Fibroblast of skin of right biceps (primary cell): ENCODE data around the gene DAP3.
"Not testable (repeated sequence)": the region's sequence is repeated elsewhere in the genome, so short reads cannot be mapped to it uniquely, and the experiment has no call there.

Experiments
- DNase-seq: peaks from one replicate; pipeline ENCODE4 v3.0.0-alpha.2; 2013

Gene DAP3

DNA sequence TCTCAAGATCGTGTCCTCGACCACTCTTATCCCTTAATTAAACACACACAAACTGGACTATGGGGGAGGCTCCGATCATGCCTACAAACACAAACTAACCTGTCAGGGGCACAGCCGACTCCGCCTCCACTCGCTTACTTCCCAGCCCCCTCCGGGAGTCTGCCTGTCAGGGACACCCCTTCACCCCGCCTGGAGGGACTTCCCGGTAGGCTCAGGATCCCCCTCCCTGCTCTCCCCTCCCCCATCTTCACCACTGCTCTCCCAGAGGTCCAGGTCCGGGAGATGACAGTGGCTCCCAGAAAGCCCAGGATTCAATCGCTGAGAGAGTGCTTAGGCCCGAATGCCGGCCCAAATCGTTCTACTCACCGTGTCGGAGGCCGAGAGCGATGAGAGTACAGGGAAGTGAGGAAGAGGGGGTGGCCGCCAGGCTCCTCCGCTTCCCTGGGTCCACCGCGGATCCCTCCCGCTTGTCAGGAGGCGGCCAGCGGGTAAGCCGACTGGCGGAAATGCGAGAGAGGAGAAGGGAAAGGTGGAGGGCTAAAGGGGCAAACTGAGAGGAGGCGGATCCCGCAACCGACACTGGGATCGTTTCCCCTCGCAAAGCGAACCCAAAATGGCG lies 1.1 kb upstream of the DAP3 start:
- not testable (repeated sequence) for DNase-seq

DNA sequence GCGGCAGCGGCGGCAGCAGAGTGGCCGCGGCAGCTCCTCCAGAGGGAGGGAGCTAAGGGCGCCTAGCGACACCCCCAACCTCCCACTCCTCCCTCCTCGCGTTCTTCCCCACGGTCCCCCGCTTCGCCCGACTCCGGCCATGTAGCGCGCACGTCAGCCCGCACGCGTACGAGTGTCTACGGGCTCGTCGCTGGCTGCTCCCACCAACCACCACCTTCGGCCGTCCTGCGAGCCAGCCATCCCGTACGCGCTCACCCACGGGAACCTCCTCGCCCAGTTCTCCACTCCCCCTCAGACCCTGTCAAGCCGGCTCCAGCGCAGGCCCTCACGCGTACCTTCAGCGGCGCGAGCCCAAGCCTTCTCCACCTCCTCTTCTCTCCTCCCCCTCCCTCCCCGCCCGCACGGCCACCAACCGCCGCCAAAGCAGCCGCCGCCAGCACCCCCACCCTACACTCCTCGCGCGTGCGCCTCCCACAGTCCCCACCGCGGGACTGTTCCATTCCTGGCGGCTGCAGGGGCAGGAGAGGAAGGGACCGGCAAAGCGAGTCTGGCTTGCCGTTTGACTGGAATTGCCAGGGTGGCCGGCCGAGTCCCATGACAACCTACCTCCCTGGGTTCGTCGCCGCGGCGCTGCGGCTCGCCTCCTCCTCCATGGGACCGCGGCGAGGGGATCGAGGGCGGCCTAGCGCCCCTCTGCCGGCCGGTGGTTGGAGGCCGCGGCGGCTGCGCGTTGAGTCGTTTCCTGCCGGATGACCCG lies 389 bp upstream of the DAP3 start, which contains the start of gene YY1AP1:
TSS of gene YY1AP1 (minus strand) at position 451 of the 757 bp plus-strand sequence. CDS start 8,338 bp downstream, outside the sequence.
- DNase-seq: peak; percentile 92

DNA sequence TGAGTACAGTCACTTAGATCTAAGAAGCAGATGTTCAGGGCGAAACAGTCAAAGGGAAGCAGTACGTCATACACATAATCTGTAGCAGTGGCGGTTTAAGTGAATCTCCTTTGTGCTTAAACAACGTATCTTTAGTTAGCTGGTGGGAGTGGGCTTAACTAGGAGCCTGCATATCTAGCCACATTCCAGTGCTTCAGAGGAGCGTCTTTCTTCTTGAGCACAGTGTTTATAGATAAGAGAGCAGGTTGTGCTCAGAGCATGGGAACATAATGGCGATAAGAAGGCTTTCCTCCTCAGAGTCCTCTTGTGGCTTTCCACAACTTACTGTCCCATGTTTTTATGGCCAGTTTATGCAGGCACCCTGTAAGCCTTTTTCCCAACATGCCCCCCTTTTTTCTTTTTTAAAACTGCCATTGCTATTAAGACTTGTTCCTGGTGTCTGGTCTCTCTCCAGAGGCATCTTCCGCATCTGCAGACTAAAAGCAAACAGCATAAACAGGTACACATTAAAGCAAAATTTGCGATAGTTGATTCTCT lies 3.2 kb downstream of the DAP3 start:
- DNase-seq: no peak

DNA sequence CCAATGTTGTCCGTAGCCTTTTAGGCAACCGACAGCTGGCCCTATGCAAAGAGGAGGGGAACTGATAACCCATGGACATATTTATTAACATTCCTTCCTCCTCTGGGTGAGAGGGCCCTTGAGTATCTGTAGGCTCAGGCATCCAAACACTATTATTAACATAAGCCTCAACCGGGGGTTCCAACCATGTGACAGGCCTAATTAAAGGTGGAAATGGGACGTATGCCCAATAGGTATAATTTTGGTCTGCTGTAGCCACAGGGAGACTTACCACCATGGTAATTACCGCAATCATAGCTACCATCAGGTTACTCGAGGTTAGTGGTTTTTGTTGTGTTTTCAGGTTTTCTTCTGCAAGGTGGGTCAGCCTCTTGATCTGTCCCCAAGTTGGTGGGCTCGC lies 5.3 kb downstream of the DAP3 start:
- no peak for DNase-seq

DNA sequence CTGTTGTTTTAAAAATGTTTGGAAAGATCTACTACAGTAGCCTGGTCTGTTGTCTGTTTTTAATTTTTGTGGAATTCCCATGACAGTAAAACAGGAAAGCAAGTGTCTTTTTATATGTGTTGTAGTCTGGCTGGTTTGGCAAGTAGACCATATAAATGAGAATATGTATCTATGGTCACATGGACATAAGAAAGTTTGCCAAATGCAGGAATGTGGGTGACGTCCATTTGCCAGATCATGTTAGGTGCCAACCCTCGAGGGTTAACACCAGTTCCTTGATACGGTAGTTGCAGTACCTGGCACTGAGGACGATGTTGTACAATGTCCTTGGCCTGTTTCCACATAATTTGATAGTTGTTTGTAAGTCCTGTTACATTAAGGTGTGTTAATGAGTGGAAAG lies 6.2 kb downstream of the DAP3 start:
- no peak for DNase-seq

DNA sequence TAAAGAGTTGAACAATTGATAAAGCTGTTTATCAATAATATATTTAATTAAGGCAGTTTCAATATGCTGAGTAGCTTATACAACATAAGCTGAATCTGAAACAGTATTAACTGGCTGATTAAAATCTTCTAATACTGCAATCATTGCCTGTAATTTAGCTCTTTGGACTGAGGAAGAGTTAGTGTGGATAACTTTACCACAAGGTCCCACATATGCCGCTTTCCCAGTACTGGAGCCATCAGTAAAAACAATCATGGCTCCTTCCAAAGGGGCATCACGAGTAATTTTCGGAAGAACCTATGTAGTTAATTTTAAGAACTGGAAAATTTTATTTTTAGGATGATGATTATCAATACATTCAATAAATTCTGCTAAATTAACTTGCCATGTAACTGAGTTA lies 6.7 kb downstream of the DAP3 start:
- DNase-seq: no peak

DNA sequence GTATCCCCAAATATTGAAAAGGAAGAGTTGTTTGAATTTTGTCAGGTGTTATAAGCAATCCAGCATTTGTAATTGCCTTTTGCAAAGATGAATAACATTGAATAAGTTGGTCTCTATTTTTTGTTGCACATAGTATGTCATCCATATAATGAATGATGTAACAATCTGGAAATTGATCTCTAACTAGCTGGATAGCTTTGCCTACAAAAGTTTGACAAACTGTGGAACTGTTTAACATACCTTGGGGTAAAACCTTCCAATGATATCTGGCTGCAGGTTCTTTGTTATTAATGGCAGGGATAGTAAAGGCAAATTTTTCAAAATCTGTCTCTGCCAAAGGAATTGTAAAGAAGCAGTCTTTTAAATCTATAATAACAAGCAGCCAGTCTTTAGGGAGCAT lies 7.6 kb downstream of the DAP3 start:
- no peak for DNase-seq

DNA sequence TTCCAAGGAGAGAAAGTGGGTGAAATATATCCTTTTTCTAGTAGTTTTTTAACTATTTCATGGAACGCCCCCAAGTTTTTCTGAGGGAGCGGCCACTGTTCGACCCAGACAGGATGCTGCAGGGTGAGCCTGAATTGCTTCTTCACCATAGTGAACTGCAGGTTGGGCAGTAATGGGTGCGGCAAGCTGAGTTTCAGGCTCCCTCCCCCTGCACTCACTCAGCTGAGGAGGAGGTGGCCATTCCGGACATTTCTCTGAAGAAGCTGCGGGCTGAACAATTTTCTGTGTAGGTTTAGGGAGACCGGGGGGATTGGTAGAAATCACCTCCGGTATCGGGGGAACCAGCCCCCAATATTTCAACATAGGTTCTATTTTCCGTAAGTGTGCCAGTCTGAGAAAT lies 8.2 kb downstream of the DAP3 start:
- no peak for DNase-seq

DNA sequence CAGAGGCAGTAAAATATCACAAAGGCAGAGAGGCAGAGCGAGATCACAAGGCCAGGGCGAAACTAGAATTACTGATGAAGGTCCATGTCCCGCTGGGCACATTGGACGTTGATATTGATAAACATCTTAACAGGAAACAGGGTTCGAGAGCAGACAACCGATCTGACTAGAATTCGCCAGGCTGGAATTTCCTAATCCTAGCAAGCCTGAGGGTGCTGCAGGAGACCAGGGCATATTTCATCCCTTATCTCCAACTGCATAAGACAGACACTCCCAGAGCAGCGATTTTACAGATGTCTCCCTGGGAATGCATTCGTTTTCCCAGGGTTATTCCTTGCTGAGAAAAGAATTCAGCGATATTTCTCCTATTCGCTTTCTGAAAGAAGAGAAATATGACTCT lies 8.7 kb downstream of the DAP3 start:
- DNase-seq: not testable (repeated sequence)

DNA sequence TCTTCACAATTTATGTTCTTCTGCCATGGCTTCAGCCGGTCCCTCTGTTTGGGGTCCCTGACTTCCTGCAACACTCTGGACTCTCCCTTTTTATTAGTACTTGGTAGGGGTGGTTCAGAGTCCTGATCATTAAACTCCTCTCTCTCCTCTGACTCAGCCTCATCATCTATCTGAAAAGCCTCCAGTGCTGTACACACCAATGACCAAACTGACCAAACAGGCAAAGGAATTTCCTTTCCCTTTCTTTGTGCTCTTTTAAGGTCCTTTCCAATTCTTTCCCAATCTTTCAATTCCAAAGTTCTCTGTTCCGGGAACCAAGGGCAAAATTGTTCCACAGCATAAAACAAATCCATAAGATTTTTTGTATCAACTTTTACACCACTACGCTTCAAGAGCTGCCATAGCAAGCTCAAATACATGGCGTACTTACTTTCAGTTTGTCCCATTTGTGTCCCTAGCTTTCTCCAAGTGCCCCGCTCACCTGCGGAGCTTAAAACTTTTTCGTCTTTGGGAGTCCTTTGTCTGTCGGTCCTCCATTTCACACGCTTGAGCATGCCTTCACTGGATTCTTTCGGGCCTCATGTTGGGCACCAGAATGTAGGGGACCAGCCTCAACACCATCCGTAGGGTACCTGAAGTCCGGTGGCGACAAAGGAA lies 9.6 kb downstream of the DAP3 start:
- DNase-seq: peak; percentile 20

DNA sequence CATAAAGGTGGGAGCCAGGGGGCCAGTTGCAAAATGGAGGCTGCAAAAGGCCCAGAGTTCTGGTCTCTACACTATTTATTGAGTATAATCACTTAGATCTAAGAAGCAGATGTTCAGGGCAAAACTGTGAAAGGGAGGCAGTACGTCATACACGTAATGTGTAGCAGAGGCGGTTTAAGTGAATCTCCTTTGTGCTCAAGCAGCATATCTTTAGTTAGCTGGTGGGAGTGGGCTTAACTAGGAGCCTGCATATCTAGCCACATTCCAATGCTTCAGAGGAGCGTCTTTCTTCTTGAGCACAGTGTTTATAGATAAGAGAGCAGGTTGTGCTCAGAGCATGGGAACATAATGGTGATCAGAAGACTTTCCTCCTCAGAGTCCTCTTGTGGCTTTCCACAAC lies 10.2 kb downstream of the DAP3 start:
- DNase-seq: not testable (repeated sequence)

DNA sequence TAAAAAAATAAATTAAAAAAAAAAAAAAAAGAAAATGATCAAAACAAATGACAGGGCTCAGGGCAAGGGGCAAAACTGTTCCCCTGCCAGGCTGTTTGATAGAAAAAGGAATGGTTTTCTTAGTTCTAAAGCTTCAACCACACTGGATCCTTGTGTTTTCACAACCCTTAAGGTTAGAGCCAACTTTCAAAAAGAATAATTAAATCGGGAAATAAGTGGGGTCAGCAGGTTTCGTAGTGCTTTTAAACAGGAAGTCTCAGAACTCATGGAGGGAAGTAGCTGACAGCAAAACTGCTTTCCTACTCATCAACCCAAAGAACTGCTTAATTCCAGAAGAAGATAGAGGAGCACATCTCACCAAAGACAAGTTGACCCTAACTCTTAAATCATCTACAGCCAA lies 12.8 kb downstream of the DAP3 start:
- not testable (repeated sequence) for DNase-seq

DNA sequence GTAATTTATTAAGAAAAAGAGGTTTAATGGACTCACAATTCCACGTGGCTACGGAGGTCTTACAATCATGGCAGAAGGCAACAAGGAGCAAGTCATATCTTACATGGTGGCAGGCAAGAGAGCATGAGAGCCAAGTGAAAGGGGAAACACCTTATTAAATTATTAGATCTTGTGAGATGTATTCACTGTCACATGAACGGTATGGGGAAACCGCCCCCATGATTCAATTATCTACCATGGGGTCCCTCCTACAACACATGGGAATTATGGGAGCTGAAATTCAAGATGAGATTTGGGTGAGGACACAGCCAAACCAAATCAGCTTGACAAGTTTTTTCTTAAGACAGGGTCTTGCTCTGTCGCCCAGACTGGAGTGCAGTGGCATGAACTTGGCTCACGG lies 14.3 kb downstream of the DAP3 start:
- DNase-seq: no peak

DNA sequence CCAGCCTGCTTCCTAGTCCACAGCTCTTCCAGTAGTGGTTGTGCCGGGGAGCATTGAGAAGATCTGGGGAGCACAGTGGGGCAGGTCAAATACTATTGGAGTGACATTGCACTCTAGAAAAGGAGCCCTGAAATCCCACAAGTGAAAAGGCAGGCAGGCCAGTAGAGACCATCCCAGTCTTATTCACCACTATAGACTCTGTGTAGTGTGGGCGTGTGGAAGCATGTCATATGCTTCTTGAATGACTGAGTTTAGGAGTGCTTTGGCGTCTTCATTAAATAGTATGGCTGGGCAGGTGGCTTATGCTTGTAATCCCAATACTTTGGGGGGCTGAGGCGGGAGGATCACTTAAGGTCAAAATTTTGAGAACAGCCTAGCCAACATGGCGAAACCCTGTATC lies 15.5 kb downstream of the DAP3 start:
- not testable (repeated sequence) for DNase-seq

DNA sequence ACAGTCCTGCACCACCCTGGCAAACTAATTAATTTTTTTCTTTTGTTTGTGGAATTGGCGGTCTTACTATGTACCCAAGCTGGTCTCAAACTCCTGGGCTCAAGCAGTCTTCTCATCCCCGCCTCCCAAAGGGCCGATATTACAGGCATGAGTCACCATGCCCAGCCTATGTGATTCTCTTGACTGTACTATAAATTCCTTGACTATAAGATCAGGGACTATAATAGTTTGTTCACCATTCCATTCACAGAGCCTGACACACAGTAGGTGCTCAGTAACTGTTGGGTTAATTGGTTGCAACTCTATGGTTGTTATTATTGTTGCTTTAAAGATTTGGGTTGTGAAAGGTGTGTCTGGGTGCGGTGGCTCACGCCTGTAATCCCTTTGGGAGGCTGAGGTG lies 17.2 kb downstream of the DAP3 start:
- peak; percentile 70 for DNase-seq

DNA sequence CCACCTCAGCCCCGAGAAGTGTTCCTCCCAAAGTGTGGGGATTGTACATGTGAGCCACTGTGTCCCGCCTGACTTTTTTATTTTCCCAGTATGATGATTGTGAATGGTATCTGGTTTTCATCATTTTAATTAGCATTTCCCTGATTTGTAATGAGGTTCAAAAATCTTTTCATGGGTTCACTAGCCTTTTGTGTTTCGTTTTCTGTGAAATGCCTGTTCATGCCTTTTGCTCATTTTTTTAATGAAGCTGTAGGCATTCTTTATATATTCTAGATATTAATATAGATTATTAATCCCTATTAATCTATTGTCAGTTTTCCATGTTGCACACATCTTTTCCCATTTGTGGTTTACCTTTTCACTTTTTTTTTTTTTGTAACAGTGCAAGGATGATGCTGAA lies 20.5 kb downstream of the DAP3 start:
- no peak for DNase-seq

DNA sequence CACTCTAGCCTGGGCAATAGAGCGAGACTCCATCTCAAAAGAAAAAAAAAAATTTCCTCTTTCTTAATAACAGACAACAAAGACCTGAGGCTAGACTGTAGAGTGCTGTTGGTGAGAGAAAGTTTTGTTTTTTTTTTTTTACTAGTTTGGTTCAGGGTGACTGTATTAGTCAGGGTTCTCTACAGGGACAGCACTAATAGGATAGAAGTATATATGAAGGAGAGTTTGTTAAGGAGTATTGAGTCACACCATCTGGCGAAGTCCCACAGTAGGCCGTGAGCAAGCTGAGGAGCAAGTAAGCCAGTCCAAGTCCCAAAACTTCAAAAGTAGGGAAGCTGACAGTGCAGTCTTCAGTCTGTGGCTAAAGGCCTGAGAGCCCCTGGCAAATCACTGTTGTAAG lies 22.6 kb downstream of the DAP3 start:
- not testable (repeated sequence) for DNase-seq

DNA sequence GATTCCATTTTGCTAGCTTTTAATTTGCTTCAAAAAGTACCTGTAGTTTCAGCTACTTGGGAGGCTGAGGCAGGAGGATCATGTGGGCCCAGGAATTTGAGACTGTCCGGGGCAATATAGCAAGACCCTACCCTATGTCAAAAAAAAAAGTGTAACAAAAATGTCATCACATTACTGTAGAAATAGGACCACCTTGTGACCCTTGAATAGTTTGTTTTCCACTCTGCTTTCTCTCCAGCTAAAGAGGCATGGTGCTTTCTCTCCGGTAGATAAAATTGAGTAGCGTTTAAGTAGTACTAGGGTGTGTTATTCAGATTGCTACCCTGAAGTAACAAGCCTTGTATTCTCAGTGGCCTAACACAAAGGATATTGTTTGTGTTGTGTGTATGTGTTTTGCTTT lies 23.7 kb downstream of the DAP3 start:
- not testable (repeated sequence) for DNase-seq

DNA sequence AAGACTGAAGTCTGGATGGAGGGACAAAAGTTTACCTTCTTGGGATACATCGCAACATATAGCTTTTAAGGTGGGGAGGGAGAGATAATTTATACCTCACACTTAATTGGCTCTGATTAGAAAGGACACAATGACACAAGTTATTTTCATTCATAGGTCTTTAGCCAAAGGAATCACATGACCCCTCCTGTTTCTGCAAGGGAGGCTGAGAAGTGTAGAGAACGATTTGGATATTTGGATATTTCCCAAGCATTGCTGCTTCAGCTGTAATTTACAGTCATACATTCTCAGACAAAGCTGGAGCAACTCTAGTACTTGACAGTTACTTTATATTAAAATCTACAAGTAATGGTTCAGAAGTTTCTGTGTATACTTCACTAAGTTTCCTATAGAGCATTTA lies 24.2 kb downstream of the DAP3 start:
- no peak for DNase-seq

DNA sequence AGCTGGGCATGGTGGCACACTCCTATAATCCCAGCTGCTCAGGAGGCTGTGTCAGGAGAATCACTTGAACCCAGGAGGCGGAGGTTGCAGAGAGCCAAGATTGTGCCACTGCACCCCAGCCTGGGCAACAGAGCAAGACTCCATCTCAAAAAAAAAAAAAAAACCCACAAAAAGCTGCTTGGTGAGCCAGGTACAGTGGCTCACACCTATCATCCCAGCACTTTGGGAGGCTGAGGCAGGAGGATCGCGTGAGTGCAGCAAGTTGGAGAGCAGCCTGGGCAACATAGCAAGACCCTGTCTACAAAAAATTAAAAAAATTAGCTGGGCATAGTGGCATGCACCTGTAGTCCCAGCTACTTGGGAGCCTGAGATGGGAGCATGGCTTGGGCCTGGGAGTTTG lies 26.2 kb downstream of the DAP3 start:
- DNase-seq: not testable (repeated sequence)

DNA sequence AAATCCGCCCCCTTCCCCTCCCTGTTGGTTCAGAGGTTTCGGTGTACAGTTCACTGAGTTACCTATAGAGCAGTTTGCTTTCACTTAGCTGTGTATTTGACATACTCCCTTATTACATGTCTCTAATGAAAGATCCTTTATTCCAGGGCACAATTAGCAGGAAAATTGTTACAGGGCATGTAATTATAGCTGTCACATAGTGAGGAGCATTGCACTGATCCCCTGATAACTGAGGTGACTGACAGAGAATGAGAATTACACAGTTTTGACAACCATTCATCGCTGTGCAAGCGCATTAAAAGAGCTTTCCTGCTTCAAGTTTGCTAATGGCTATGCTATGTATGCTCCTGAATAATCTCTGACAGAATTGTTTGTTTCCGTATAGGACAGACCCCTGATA lies 26.9 kb downstream of the DAP3 start:
- no peak for DNase-seq

DNA sequence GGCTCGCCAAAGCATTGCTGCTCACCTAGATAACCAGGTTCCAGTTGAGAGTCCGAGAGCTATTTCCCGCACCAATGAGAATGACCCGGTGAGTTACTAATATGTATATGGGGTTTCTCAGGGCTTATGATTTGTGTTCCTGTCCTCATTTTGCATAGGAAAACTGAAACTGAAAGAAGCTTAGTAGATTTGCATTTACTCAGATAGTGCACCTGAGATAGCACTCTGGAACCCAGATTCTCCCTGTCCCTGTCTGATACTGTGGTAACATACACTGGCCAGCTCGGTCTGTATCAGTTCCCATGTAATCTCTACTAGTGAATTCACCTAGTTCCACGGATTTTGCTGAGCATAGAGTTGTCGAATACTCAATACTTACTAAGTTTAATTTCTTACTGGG lies 28.1 kb downstream of the DAP3 start:
- no peak for DNase-seq

DNA sequence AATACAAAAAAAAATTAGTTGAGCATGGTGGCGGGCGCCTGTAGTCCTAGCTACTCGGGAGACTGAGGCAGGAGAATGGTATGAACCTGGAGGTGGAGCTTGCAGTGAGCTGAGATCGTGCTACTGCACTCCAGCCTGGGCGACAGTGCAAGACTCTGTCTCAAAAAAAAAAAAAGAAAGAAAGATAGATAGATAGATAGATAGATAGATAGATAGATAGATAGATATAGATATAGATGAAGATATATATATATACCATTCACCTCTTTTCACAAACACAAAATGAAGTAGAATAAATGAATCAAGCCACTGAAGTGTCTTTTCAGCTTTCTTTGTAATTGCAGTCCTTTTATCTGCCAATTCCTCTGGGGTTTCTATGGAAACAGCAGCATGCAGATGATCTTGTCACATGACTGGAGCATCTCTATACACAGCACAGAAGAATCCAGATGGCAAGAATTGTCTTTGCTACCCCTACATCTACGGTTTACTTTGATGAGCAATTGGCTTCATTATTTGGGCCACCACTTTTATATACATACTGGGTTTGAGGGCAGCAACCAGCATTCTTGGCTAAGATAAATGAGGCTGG lies 29.7 kb downstream of the DAP3 start:
- not testable (repeated sequence) for DNase-seq
